Panc1 (cell line): ENCODE measurements around the gene FBXO7. TPM values are rescaled to one million over a fixed set of nuclear protein-coding genes. Genes with fewer than 3 reads are reported as not detected.

Experiments used
- ATAC-seq: fragments of 200-7000 bp; cut with Tn5 transposase; 2 replicates; pipeline ENCODE4 v1.9.1; 2020; ENCODE audit warnings: mild to moderate bottlenecking, moderate library complexity
- Bru-seq: library from RNA; stranded (reverse); fragments of 400-500 nt; gene quantifications from one replicate; lab custom pipeline; 2021; lab: Mats Ljungman, UMichigan
- BruChase-seq, 2 experiments: library from RNA; stranded (reverse); fragments of 400-500 nt; gene quantifications; one replicate each; lab custom pipeline; 2021; lab: Mats Ljungman, UMichigan
- BruUV-seq: library from RNA; stranded (reverse); fragments of 400-500 nt; replicated peaks from 2 replicates; lab custom pipeline; 2021; lab: Mats Ljungman, UMichigan
- CTCF ChIA-PET: fragments of 300-600 bp; sonication (Branson Sonifier 250); formaldehyde crosslinking; loops from one replicate; lab custom pipeline; 2022; ENCODE audit warnings: antibody characterized with exemption; lab: Charles Lee
- POLR2A ChIA-PET: fragments of 300-600 bp; sonication (Branson Sonifier 250); formaldehyde crosslinking; loops from one replicate; lab custom pipeline; 2022; ENCODE audit warnings: antibody characterized with exemption; lab: Charles Lee
- DNase-seq: peaks from one replicate; pipeline ENCODE4 v3.0.0-alpha.2; 2010; ENCODE audit warnings: low read depth, low spot score
- H3K27ac ChIP-seq: 2 replicates; pipeline ENCODE4 v1.5.1; 2011; ENCODE audit warnings: mild to moderate bottlenecking, low read length, inconsistent platforms
- H3K27me3 ChIP-seq: fragments of 200-500 bp; sonication (Bioruptor generic); 2 replicates; pipeline ENCODE4 v1.6.0; 2014; ENCODE audit warnings: low read length, inconsistent platforms; ENCODE audit not compliant: control insufficient read depth, insufficient read depth
- H3K36me3 ChIP-seq: fragments of 200-500 bp; sonication (Bioruptor generic); 2 replicates; pipeline ENCODE4 v1.5.1; 2014; ENCODE audit warnings: inconsistent platforms, mild to moderate bottlenecking, low read length, moderate library complexity; ENCODE audit not compliant: control insufficient read depth, insufficient read depth
- H3K4me1 ChIP-seq: 2 replicates; pipeline ENCODE4 v1.5.1; 2011; ENCODE audit warnings: inconsistent platforms, mild to moderate bottlenecking, low read length, moderate library complexity; ENCODE audit not compliant: control insufficient read depth, insufficient read depth
- H3K4me3 ChIP-seq, 2 experiments: 2 replicates each; pipeline ENCODE4 v1.5.1; 2011 to 2012; ENCODE audit warnings: low read depth in 2 of 2, low read length in 2 of 2, mild to moderate bottlenecking in 2 of 2, inconsistent platforms in 1 of 2, moderate library complexity in 1 of 2
- H3K9me3 ChIP-seq: fragments of 200-500 bp; sonication (Bioruptor generic); 2 replicates; pipeline ENCODE4 v1.5.1; 2014; ENCODE audit warnings: low read depth, mild to moderate bottlenecking, inconsistent platforms, low read length, moderate library complexity; ENCODE audit not compliant: control insufficient read depth, insufficient read depth
- CTCF ChIP-seq: fragments of 450-650 bp; IDR thresholded peaks from 2 replicates; pipeline ENCODE4 v1.5.1; 2017; ENCODE audit warnings: mild to moderate bottlenecking
- POLR2AphosphoS5 ChIP-seq: IDR thresholded peaks from 2 replicates; pipeline ENCODE4 v1.6.1; 2012; ENCODE audit warnings: mild to moderate bottlenecking, low read depth, low read length, moderate library complexity
- REST ChIP-seq, 2 experiments: IDR thresholded peaks; 2 replicates each; pipeline ENCODE4 v1.6.1; 2011 to 2012; ENCODE audit warnings: low read depth in 2 of 2, control low read depth in 1 of 2, low read length in 1 of 2, mild to moderate bottlenecking in 1 of 2, moderate library complexity in 1 of 2; ENCODE audit not compliant: insufficient read depth in 1 of 2
- SIN3A ChIP-seq: IDR thresholded peaks from 2 replicates; pipeline ENCODE4 v1.6.1; 2012; ENCODE audit warnings: low read depth, mild to moderate bottlenecking, low read length, moderate library complexity, borderline replicate concordance; ENCODE audit not compliant: insufficient read depth
- TCF7L2 ChIP-seq: IDR thresholded peaks from 2 replicates; pipeline ENCODE4 v1.6.1; 2011; ENCODE audit warnings: mild to moderate bottlenecking, low read depth, low read length, inconsistent platforms
- in situ Hi-C: cut with HindIII; loops from 2 replicates; pipeline ENCODE4 v1.10.0; 2016; ENCODE audit warnings: low sequenced_read_pairs, low pct_unique_long_range_greater_than_20kb
- intact Hi-C: fragments of 100-400 bp; cut with micrococcal nuclease; formaldehyde crosslinking; loops from one replicate; pipeline ENCODE4 v1.10.0; 2022; ENCODE audit not compliant: unreplicated experiment
- long read RNA-seq: library from polyadenylated mRNA; unstranded; transcript quantifications from one replicate; pipeline ENCODE4 v2.0.0, GENCODE V29; 2021; ENCODE audit not compliant: unreplicated experiment
- polyA plus RNA-seq: library from polyadenylated mRNA; unstranded; fragments of >200 nt; gene quantifications from one replicate; pipeline ENCODE4 v1.2.1, GENCODE V29; 2012; ENCODE audit warnings: missing spikeins; ENCODE audit not compliant: insufficient read length
- total RNA-seq: library from RNA; stranded (reverse); gene quantifications from one replicate; pipeline ENCODE4 v1.2.1, GENCODE V29; 2021; ENCODE audit not compliant: unreplicated experiment

The FBXO7 gene
- 67.8 TPM for total RNA-seq
- 52.4 TPM for polyA plus RNA-seq
- percentile 89 among the genes with signal in this experiment for Bru-seq, nascent RNA
- percentile 80 among the genes with signal in this experiment for BruChase-seq, experiment 1, labeled RNA remaining after a 2-hour chase
- percentile 88 among the genes with signal in this experiment for BruChase-seq, experiment 2, labeled RNA remaining after a 6-hour chase
- long read RNA-seq, transcript FBXO7-202 (9 exons, 1,888 nt) = minor isoform, 10 of 218 reads
- long read RNA-seq, transcript FBXO7-204 (9 exons, 1,921 nt) = minor isoform, 17 of 218 reads
- long read RNA-seq, transcript FBXO7-206 (9 exons, 1,535 nt) = minor isoform, 8 of 218 reads
- long read RNA-seq, transcript FBXO7-201 (9 exons, 2,195 nt) = major isoform, 136 of 218 reads
- long read RNA-seq, partial matches to known transcripts = 27 of 218 reads
- long read RNA-seq, other reads (novel, unspliced or antisense) = 16 of 218 reads

DNA sequence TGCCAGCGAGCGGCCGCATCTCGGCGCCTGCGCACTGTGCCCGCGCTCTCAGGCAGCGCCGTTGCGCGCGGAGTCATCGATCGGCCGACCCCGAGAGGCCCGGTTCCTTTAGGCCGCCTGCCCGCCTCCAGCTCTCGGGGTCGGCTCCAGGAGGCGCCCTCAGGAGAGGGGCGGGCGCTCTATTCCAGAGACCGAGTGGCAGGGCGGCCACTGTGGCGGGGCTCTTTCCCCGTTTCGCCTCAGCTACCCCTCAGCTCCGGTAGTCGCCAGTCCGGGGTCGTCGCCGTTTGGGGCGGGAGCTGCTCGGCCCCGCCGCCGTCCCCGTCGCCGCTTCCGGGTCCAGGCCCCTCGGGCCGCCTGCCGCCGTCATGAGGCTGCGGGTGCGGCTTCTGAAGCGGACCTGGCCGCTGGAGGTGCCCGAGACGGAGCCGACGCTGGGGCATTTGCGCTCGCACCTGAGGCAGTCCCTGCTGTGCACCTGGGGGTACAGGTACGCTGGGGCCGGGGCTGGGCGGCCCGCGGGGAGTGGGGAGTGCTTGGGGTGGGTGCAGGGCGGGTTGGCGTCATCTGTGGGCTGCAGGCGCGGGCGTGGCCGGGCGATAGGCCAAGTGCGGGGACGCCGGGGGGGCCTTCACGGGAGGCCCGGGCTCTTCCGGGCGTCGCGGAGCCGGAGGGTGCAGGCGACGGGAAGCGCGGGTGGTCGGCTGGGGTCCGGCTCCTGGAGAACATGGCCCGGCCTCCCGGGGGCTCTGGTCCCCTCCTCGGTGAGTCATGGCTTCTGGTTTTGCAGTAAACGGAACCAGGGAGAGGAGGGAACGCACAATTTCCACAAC lies at the start of gene FBXO7:
Gene FBXO7 (plus strand): TSS at position 177 of the 833 bp plus-strand sequence. CDS start 192 bp downstream, at position 369.
- ATAC-seq (peak; percentile 91), DNase-seq (no peak)
- Histone ChIP-seq H3K4me1 (peaks cover 10% of the 10 kb centered on the region), H3K4me3 (peak within 1 kb of the TSS; percentile 78 to 86), H3K27me3 (no peaks in the 10 kb centered on the region), H3K27ac (peak within 1 kb of the TSS; percentile 86), H3K9me3 (no peaks in the 10 kb centered on the region), H3K36me3 (peaks cover 8% of the 10 kb centered on the region; the same call in 1 of the 2 replicates)
- BruUV-seq = no TSS peak
- intact Hi-C loops (loop anchor here (2.0 to 5.0 kb wide), 2 partner anchors 62 to 268 kb away; partner anchors contain the start of genes RFPL2 and RTCB), in situ Hi-C loops (no loop called here)
- POLR2A ChIA-PET = interaction anchor here (0.5 to 0.7 kb wide), 4 partner anchors 339 to 917 kb away, joined by 3 to 5 read pairs (median 4); no protein-coding TSS in a partner anchor
- CTCF ChIA-PET = interaction anchor here (0.6 to 0.9 kb wide), 2 partner anchors 61 to 417 kb away, joined by 4 to 12 read pairs; no protein-coding TSS in a partner anchor
- TF ChIP-seq REST (IDR thresholded peaks at IDR 0.05; ENCODE audit: insufficient read depth in 1 of 2, low read depth in 2 of 2, low read length in 1 of 2) (no peak), CTCF (peak; percentile 35)

- in situ Hi-C loops (no loop called here), intact Hi-C loops (no loop called here)
- TF ChIP-seq SIN3A (no peak), REST (IDR thresholded peaks at IDR 0.05; ENCODE audit: insufficient read depth in 1 of 2, low read depth in 2 of 2, low read length in 1 of 2) (no peak), POLR2AphosphoS5 (no peak), CTCF (no peak), TCF7L2 (no peak)
- no peaks in the 10 kb centered on the region for H3K4me1 ChIP-seq
- H3K27me3 ChIP-seq = 0 out of 2 replicates have a peak, but pooled peaks cover 1% of the 10 kb centered on the region
- no peaks in the 10 kb centered on the region for H3K36me3 ChIP-seq
- CTCF ChIA-PET = no interaction called here
- H3K9me3 ChIP-seq = no peaks in the 10 kb centered on the region
- POLR2A ChIA-PET = interaction anchor here (0.7 kb wide), 1 partner anchor 95 kb away, joined by 6 read pairs; no protein-coding TSS in a partner anchor
- no peak overlapping the region for H3K27ac ChIP-seq
- DNase-seq (no peak), ATAC-seq (no peak)
- no TSS peak for BruUV-seq
- no peak overlapping the region for H3K4me3 ChIP-seq
Measured at GRCh38 chr22:32426881-32427280, 47.7 kb upstream of the FBXO7 start.
